Parathyroid adenoma (tissue), 2 donors: Measurements from ENCODE around the gene LSR.

ENCODE experiments used
- H2AFZ ChIP-seq: fragments of 300-600 bp; sonication (generic); one replicate; pipeline ENCODE4 v1.7.0; 2017; ENCODE audit warnings: antibody characterized with exemption, mild to moderate bottlenecking
- H3K27ac ChIP-seq: fragments of 300-600 bp; sonication (generic); one replicate; pipeline ENCODE4 v1.7.0; 2017
- H3K27me3 ChIP-seq: fragments of 300-600 bp; sonication (generic); one replicate; pipeline ENCODE4 v1.7.0; 2017; ENCODE audit warnings: low read length; ENCODE audit not compliant: control insufficient read depth, insufficient read depth
- H3K36me3 ChIP-seq: fragments of 300-600 bp; sonication (generic); one replicate; pipeline ENCODE4 v1.7.0; 2017; ENCODE audit warnings: low read length; ENCODE audit not compliant: control insufficient read depth, insufficient read depth
- H3K4me1 ChIP-seq: fragments of 300-600 bp; sonication (generic); one replicate; pipeline ENCODE4 v1.7.0; 2017; ENCODE audit warnings: control low read depth
- H3K4me2 ChIP-seq: fragments of 300-600 bp; sonication (generic); one replicate; pipeline ENCODE4 v1.7.0; 2017; ENCODE audit warnings: low read length
- H3K4me3 ChIP-seq: fragments of 300-600 bp; sonication (generic); one replicate; pipeline ENCODE4 v1.7.0; 2017; ENCODE audit warnings: low read depth, low read length
- H3K79me2 ChIP-seq: fragments of 300-600 bp; sonication (generic); one replicate; pipeline ENCODE4 v1.7.0; 2017; ENCODE audit warnings: control low read depth
- H3K9ac ChIP-seq: fragments of 300-600 bp; sonication (generic); one replicate; pipeline ENCODE4 v1.7.0; 2017; ENCODE audit warnings: mild to moderate bottlenecking
- H3K9me3 ChIP-seq: fragments of 300-600 bp; sonication (generic); one replicate; pipeline ENCODE4 v1.7.0; 2017; ENCODE audit warnings: low read length; ENCODE audit not compliant: control insufficient read depth
- TF ChIP-seq, protein P1 (sequence below): fragments of 300-600 bp; sonication (generic); IDR thresholded peaks from one replicate; pipeline ENCODE4 v1.7.0; 2017; ENCODE audit warnings: antibody characterized with exemption, mild to moderate bottlenecking
- donor health status: primary hyperparathyroidism.

Gene LSR

DNA sequence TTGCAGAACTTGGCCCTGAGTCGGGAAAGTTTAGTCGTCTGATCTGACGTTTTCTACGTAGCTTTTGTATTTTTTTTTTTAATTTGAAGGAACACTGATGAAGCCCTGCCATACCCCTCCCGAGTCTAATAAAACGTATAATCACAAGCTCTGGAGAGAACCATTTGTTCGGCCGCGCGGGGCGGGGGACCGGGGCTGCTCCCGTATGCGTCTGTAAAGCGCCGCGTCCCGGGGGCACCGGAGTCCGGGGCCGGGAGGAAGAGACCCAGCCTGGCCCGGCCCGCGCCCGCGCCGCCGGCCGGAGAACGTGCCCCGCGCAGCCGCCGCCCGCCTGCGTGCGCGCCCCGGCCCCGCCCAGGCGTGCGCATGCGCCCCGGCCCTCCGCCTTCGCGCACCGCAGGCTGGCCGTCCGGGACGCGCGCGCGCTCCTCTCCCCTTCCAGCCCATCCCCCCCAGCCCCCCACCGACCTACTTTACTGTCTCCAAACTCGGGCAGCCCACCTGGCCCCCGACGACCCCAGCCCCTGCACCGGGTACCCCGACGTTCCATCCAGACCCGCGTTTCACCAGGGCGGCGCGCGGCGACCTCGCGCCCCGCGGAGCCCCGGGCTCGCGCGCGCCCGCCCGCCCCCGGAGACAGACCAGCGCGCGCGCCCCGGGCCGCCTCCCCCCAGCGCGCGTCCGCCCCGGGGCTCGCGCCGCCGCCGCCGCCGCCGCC lies 19.2 kb downstream of the LSR start:
- H3K4me2 ChIP-seq = peak overlapping the region; percentile 95
- peak overlapping the region; percentile 9 for H3K9ac ChIP-seq
- peaks cover 27% of the 10 kb centered on the region for H3K79me2 ChIP-seq
- H3K27ac ChIP-seq = peak overlapping the region; percentile 79
- TF ChIP-seq, protein P1, sequence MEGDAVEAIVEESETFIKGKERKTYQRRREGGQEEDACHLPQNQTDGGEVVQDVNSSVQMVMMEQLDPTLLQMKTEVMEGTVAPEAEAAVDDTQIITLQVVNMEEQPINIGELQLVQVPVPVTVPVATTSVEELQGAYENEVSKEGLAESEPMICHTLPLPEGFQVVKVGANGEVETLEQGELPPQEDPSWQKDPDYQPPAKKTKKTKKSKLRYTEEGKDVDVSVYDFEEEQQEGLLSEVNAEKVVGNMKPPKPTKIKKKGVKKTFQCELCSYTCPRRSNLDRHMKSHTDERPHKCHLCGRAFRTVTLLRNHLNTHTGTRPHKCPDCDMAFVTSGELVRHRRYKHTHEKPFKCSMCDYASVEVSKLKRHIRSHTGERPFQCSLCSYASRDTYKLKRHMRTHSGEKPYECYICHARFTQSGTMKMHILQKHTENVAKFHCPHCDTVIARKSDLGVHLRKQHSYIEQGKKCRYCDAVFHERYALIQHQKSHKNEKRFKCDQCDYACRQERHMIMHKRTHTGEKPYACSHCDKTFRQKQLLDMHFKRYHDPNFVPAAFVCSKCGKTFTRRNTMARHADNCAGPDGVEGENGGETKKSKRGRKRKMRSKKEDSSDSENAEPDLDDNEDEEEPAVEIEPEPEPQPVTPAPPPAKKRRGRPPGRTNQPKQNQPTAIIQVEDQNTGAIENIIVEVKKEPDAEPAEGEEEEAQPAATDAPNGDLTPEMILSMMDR = no peak
- no peaks in the 10 kb centered on the region for H3K36me3 ChIP-seq
- peak overlapping the region; percentile 47 for H2AFZ ChIP-seq
- H3K9me3 ChIP-seq = no peaks in the 10 kb centered on the region
- peaks cover 20% of the 10 kb centered on the region for H3K4me1 ChIP-seq
- H3K4me3 ChIP-seq = peak overlapping the region; percentile 95
- no peaks in the 10 kb centered on the region for H3K27me3 ChIP-seq

DNA sequence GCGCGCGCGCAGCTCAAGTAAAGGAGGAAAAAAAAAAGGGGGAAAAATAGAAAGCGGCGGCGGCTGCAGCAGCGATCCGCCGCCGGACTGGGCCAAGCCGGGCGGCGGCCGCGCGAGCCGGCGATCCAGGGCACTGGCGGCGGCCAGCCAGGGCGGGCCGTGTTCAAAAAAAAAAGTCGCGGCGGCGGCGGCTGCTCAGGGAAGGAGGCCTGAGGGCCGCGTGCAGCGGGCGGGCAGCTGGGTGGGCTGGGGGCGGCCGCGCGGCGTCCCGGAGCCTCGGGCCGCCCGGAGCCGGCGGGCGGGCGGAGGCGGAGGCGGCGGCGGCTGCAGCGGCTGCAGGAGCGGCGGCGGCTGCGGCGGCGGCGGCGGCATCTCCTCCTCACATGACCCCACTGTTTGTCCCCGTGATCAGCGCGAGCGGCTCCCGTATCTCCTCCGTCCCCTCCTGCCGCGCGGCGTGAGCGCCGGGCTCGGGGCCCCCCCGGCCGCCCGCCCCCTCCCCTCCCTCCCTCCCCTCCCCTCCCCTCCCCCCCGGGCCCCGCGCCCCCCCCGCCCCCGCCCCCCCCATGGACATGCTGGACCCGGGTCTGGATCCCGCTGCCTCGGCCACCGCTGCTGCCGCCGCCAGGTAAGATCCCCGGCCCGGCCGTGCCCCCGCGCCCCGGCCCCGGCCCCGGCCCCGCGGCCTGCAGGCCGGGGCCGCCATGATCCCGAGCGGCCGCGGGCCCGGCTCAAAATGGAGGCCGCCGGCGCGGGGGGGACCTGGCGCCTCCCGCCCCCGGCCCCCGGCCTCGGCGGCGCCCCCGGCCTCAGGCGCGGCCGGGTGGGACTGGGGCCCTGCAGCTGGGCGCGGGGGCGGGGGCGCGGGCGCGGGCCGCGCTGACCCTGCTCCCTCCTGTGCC lies 20.0 kb downstream of the LSR start, which contains the start of gene USF2:
TSS of gene USF2 (plus strand) at position 427 of the 902 bp plus-strand sequence. CDS start at position 567, 140 bp downstream.
- Histone ChIP-seq H2AFZ (peak within 1 kb of the TSS; percentile 84), H3K4me1 (peaks cover 20% of the 10 kb centered on the region), H3K9ac (peak within 1 kb of the TSS; percentile 9), H3K4me2 (peak within 1 kb of the TSS; percentile 95), H3K27ac (peak within 1 kb of the TSS; percentile 92), H3K9me3 (no peaks in the 10 kb centered on the region), H3K27me3 (no peaks in the 10 kb centered on the region), H3K79me2 (peaks cover 27% of the 10 kb centered on the region), H3K4me3 (peak within 1 kb of the TSS; percentile 95), H3K36me3 (no peaks in the 10 kb centered on the region)
- TF ChIP-seq, protein P1 = no peak

DNA sequence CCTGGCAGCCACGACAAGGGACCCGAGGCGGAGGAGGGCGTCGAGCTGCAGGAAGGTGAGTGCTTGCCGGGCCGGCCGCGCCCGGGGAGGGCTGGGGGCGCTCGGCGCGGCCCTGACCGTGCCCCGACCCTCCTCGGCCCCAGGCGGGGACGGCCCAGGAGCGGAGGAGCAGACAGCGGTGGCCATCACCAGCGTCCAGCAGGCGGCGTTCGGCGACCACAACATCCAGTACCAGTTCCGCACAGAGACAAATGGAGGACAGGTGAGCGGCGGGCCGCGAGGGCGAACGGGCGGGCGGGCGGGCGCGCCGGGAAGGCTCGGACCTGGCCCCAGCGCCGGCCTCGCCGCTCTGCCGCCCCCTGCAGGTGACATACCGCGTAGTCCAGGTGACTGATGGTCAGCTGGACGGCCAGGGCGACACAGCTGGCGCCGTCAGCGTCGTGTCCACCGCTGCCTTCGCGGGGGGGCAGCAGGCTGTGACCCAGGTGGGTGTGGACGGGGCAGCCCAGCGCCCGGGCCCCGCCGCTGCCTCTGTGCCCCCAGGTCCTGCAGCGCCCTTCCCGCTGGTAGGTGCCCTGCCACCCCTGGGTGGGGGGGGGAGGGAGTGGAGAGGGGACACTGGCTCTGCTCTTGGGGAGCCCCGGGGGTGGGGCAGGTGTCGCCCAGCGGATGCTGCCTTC lies 20.8 kb downstream of the LSR start:
- Histone ChIP-seq H3K27me3 (no peaks in the 10 kb centered on the region), H3K36me3 (no peaks in the 10 kb centered on the region), H3K4me2 (peak overlapping the region; percentile 73), H3K27ac (peak overlapping the region; percentile 92), H2AFZ (peak overlapping the region; percentile 84), H3K4me3 (peak overlapping the region; percentile 50), H3K4me1 (peaks cover 20% of the 10 kb centered on the region), H3K79me2 (peaks cover 27% of the 10 kb centered on the region), H3K9me3 (no peaks in the 10 kb centered on the region), H3K9ac (no peak overlapping the region)
- TF ChIP-seq, protein P1 = peak; percentile 59

DNA sequence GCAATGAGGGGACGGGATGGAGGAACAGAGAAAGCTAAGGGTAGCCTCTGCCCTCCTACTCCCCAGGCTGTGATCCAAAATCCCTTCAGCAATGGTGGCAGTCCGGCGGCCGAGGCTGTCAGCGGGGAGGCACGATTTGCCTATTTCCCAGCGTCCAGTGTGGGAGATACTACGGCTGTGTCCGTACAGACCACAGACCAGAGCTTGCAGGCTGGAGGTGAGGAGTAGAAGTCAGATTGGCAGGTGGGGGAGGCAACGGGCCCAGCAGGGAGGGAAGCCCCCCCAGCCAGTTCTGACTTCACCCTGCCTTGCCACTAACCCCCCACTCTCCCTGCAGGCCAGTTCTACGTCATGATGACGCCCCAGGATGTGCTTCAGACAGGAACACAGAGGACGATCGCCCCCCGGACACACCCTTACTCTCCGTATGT lies 21.6 kb downstream of the LSR start:
- peaks cover 27% of the 10 kb centered on the region for H3K79me2 ChIP-seq
- H3K9ac ChIP-seq = no peak overlapping the region
- no peak overlapping the region for H2AFZ ChIP-seq
- H3K27me3 ChIP-seq = no peaks in the 10 kb centered on the region
- no peak overlapping the region for H3K4me2 ChIP-seq
- peaks cover 17% of the 10 kb centered on the region for H3K4me1 ChIP-seq
- peak overlapping the region; percentile 92 for H3K27ac ChIP-seq
- H3K36me3 ChIP-seq = no peaks in the 10 kb centered on the region
- H3K4me3 ChIP-seq = no peak overlapping the region
- TF ChIP-seq, protein P1 = no peak
- H3K9me3 ChIP-seq = no peaks in the 10 kb centered on the region
